Natural killer cell treated with Interleukin-12 subunit alpha and Interleukin-12 subunit beta and Interleukin-15 and Interleukin-18, amount 100 ng/mL, for 72 hours (primary cell): Measurements from ENCODE around the gene SURF4. TPM values are rescaled to one million over a fixed set of nuclear protein-coding genes. Genes with fewer than 3 reads are reported as not detected.
A peak's percentile ranks its signal among the peaks of the same experiment; 100 is the strongest.
"Not testable (repeated sequence)": the region's sequence is repeated elsewhere in the genome, so short reads cannot be mapped to it uniquely, and the experiment has no call there.

ENCODE experiments used
- ATAC-seq, 2 donors: fragments of 150-1000 bp; cut with Tn5 transposase in 1 of 2; sonication (Bioruptor Pico), chemical (Tn5 transposase) in 1 of 2; 2 replicates each; pipeline ENCODE4 v1.10.0; 2021
- DNase-seq: peaks from one replicate; pipeline ENCODE4 v3.0.0; 2022; ENCODE audit warnings: low spot score
- H3K27ac Mint-ChIP-seq, 2 donors: 1 replicate in 1 of 2; 2 replicates in 1 of 2; pipeline ENCODE4 v1.8.0; 2022; ENCODE audit warnings: mixed read lengths in 2 of 2, mild to moderate bottlenecking in 1 of 2, moderate library complexity in 1 of 2
- H3K27me3 Mint-ChIP-seq, 2 donors: 1 replicate in 1 of 2; 2 replicates in 1 of 2; pipeline ENCODE4 v1.8.0; 2022; ENCODE audit warnings: mixed read lengths in 2 of 2
- H3K36me3 Mint-ChIP-seq: one replicate; pipeline ENCODE4 v1.8.0; 2022; ENCODE audit warnings: mixed read lengths
- H3K4me1 Mint-ChIP-seq, 2 donors: 1 replicate in 1 of 2; 2 replicates in 1 of 2; pipeline ENCODE4 v1.8.0; 2022; ENCODE audit warnings: low read depth in 2 of 2, mixed read lengths in 2 of 2, mild to moderate bottlenecking in 1 of 2
- H3K4me3 Mint-ChIP-seq: one replicate; pipeline ENCODE4 v1.8.0; 2022; ENCODE audit warnings: mixed read lengths
- H3K9me3 Mint-ChIP-seq: 2 replicates; pipeline ENCODE4 v1.8.0; 2022; ENCODE audit warnings: mixed read lengths
- total RNA-seq, 2 donors: library from RNA; stranded (reverse); gene quantifications; one replicate each; pipeline ENCODE4 v1.2.3, GENCODE V29; 2022

The SURF4 gene
- total RNA-seq, 2 donors from 2014 or later, result 390 to 433 TPM

DNA sequence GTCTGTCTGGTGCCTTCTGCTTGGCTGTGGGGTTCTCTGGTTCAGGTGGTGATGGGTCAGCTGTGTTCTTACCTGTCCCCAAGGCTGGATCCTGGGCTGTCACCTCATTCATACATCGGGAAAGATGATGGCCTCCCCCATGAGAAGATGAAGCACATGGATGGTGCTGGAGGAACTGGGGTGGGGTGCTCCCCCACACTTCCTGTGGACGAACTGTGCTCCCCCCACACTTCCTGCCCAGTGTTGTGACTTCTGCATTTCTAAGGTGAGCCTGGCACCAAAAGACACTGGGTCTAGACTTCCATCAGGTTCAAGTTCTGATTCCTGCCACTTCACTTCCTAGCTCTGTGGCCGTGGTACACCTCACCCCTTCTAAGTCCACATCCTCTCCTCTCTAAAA, 35.6 kb downstream of the SURF4 start:
- no peaks in the 10 kb centered on the region for H3K27me3 Mint-ChIP-seq
- H3K36me3 Mint-ChIP-seq, result peaks cover 6% of the 10 kb centered on the region
- H3K4me3 Mint-ChIP-seq, result peak overlapping the region; percentile 56
- ATAC-seq, result no peak
- peaks cover 41 to 45% of the 10 kb centered on the region in 2 donors for H3K4me1 Mint-ChIP-seq
- H3K27ac Mint-ChIP-seq, result peak overlapping the region; percentile 74 to 86
- DNase-seq, result no peak
- H3K9me3 Mint-ChIP-seq, result no peaks in the 10 kb centered on the region

DNA sequence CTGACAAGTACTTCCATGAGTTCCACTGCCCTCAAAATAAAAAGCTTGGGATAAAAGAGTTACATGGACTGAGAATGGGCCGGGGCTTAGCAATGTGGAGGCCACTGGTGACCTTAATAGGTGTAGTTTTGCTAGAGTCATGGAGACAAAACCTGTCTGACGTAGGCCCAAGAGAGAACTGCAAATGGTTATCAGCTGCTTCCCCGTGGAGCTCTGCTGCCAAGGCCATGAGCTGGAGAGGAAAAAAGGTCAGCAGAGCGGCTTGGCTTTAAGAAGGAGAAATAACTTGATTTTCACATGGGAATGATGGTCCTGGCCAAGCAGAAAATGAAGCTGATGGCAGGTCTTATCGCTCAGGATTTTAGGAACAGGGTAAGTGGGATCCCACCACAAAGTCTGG, 36.2 kb downstream of the SURF4 start:
- Mint-ChIP-seq H3K4me3 (peak overlapping the region; percentile 5), H3K27ac (peak overlapping the region; percentile 74 to 86), H3K36me3 (peaks cover 6% of the 10 kb centered on the region), H3K9me3 (no peaks in the 10 kb centered on the region), H3K27me3 (no peaks in the 10 kb centered on the region), H3K4me1 (peaks cover 41 to 52% of the 10 kb centered on the region in 2 donors)
- no peak for DNase-seq
- no peak for ATAC-seq

- peaks cover 6% of the 10 kb centered on the region for H3K36me3 Mint-ChIP-seq
- peak within 1 kb of the TSS; percentile 87 for H3K4me3 Mint-ChIP-seq
- DNase-seq (peak; percentile 95), ATAC-seq (peak; percentile 97)
- H3K4me1 Mint-ChIP-seq, result peaks cover 38 to 47% of the 10 kb centered on the region in 2 donors
- H3K9me3 Mint-ChIP-seq, result no peaks in the 10 kb centered on the region
- H3K27me3 Mint-ChIP-seq, result no peaks in the 10 kb centered on the region
- peak within 1 kb of the TSS; percentile 82 to 85 for H3K27ac Mint-ChIP-seq
Measured at GRCh38 chr9:133335924-133336811, 39.7 kb downstream of the SURF4 start, which contains the start of gene SURF6. SURF6 (minus strand) TSS chr9:133336188; CDS start chr9:133336132, 56 bp downstream.

GRCh38 chr9:133334888-133335287, 41.0 kb downstream of the SURF4 start:
- not testable (repeated sequence) for ATAC-seq
- H3K36me3 Mint-ChIP-seq, result peaks cover 11% of the 10 kb centered on the region

GRCh38 chr9:133334161-133334560, 41.7 kb downstream of the SURF4 start:
- Mint-ChIP-seq H3K27me3 (no peaks in the 10 kb centered on the region), H3K27ac (peak overlapping the region in 1 of 2 donors; percentile 45), H3K9me3 (no peaks in the 10 kb centered on the region), H3K4me1 (peaks cover 19 to 28% of the 10 kb centered on the region in 2 donors), H3K4me3 (peak overlapping the region; percentile 87), H3K36me3 (peaks cover 11% of the 10 kb centered on the region)
- ATAC-seq (no peak), DNase-seq (no peak)

More at GRCh38 chr9:133334888-133335287, 41.0 kb downstream of the SURF4 start:
- H3K4me3 Mint-ChIP-seq, result peak overlapping the region; percentile 87
- H3K27me3 Mint-ChIP-seq, H3K9me3 Mint-ChIP-seq, DNase-seq: not testable (repeated sequence)
- peaks cover 25 to 35% of the 10 kb centered on the region in 2 donors for H3K4me1 Mint-ChIP-seq
- H3K27ac Mint-ChIP-seq, result peak overlapping the region; percentile 82 to 85

- Mint-ChIP-seq H3K36me3 (peaks cover 5% of the 10 kb centered on the region), H3K4me1 (peaks cover 14 to 27% of the 10 kb centered on the region in 2 donors), H3K9me3 (no peaks in the 10 kb centered on the region), H3K27ac (peak overlapping the region in 1 of 2 donors; percentile 45), H3K4me3 (no peak overlapping the region), H3K27me3 (no peaks in the 10 kb centered on the region)
- DNase-seq (no peak), ATAC-seq (no peak)
Measured at GRCh38 chr9:133333566-133333965, 42.3 kb downstream of the SURF4 start.

- DNase-seq, result no peak
- Mint-ChIP-seq H3K27me3 (no peaks in the 10 kb centered on the region), H3K36me3 (peaks cover 5% of the 10 kb centered on the region), H3K4me3 (no peak overlapping the region), H3K27ac (no peak overlapping the region), H3K4me1 (peaks cover 14 to 29% of the 10 kb centered on the region in 2 donors), H3K9me3 (no peaks in the 10 kb centered on the region)
- no peak for ATAC-seq
Measured at GRCh38 chr9:133333011-133333410, 42.8 kb downstream of the SURF4 start.

GRCh38 chr9:133332381-133332730, 43.5 kb downstream of the SURF4 start:
- H3K4me1 Mint-ChIP-seq, result peaks cover 11 to 29% of the 10 kb centered on the region in 2 donors
- peaks cover 5% of the 10 kb centered on the region for H3K36me3 Mint-ChIP-seq
- ATAC-seq (no peak), DNase-seq (no peak)
- H3K4me3 Mint-ChIP-seq, result no peak overlapping the region
- H3K27ac Mint-ChIP-seq, result no peak overlapping the region
- no peaks in the 10 kb centered on the region for H3K27me3 Mint-ChIP-seq
- H3K9me3 Mint-ChIP-seq, result no peaks in the 10 kb centered on the region

- Mint-ChIP-seq H3K4me1 (peaks cover 11 to 29% of the 10 kb centered on the region in 2 donors), H3K27ac (no peak overlapping the region), H3K36me3 (peaks cover 5% of the 10 kb centered on the region), H3K4me3 (no peak overlapping the region), H3K9me3 (no peaks in the 10 kb centered on the region), H3K27me3 (no peaks in the 10 kb centered on the region)
- ATAC-seq, result no peak
- no peak for DNase-seq
Measured at GRCh38 chr9:133331641-133332380, 44.0 kb downstream of the SURF4 start.

DNA sequence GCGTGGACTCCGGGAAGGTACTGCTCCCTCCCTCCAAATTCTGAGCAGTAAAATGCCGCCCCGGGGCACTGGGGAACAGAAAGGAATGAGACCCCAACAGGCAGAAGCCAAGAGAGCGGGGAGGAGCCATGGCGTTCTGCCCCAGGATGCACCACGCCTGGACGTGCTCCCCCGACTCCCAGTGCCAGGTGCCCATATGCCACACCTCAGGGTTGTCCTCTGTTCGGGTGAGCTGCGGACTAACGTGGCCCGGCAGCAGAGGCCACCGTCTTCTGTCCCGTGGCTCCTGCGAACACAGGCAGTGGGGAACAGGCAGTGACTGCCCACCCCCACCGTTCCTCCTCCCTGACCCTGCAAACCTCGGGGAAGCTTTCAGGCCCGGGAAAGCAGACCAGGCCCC, 44.6 kb downstream of the SURF4 start:
- H3K4me1 Mint-ChIP-seq, result peaks cover 11 to 28% of the 10 kb centered on the region in 2 donors
- ATAC-seq (no peak), DNase-seq (no peak)
- H3K9me3 Mint-ChIP-seq, result no peaks in the 10 kb centered on the region
- H3K36me3 Mint-ChIP-seq, result peaks cover 5% of the 10 kb centered on the region
- H3K27ac Mint-ChIP-seq, result no peak overlapping the region
- H3K4me3 Mint-ChIP-seq, result no peak overlapping the region
- no peaks in the 10 kb centered on the region for H3K27me3 Mint-ChIP-seq

DNA sequence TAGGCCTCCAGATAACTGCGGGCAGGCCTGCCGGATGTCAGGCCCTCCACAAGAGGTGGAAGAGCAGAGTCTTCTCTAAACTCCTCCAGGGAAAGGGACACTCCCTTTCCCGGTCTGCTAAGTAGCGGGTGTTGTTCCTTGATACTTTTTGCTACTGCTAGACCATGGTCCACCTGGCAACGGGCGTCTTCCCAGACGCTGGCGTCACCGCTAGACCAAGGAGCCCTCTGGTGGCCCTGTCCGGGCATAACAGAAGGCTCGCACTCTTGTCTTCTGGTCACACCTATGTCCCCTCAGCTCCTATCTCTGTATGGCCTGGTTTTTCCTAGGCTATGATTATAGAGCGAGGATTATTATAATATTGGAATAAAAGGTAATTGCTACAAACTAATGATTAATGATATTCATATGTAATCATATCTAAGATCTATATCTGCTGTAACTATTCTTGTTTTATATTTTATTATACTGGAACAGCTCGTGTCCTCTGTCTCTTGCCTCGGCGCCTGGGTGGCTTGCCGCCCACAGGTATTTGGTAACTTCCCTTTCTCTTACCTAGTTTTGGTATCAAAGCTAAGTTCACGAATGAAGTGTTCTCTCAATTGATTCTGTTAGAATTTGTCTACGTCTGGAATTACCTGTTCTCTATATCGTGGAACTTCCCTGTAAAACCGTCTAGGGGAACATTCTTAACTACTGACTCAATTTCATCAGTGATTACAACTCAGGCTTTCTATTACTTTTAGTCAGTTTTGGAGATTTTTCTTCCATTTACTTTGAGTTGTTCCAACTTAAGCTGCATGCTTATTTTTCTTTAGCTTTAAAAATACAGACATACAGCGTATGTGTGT, 46.3 kb downstream of the SURF4 start:
- H3K27me3 Mint-ChIP-seq, H3K9me3 Mint-ChIP-seq, H3K36me3 Mint-ChIP-seq, H3K27ac Mint-ChIP-seq, DNase-seq, ATAC-seq, H3K4me3 Mint-ChIP-seq: not testable (repeated sequence)
- H3K4me1 Mint-ChIP-seq, result peaks cover 8 to 12% of the 10 kb centered on the region in 2 donors

GRCh38 chr9:133327834-133328484, 47.9 kb downstream of the SURF4 start:
- H3K4me1 Mint-ChIP-seq, result peaks cover 3 to 6% of the 10 kb centered on the region in 2 donors
- DNase-seq (no peak), ATAC-seq (no peak)
- H3K27ac Mint-ChIP-seq, result no peak overlapping the region
- no peak overlapping the region for H3K4me3 Mint-ChIP-seq
- peaks cover 5% of the 10 kb centered on the region for H3K36me3 Mint-ChIP-seq
- H3K9me3 Mint-ChIP-seq, result no peaks in the 10 kb centered on the region
- H3K27me3 Mint-ChIP-seq, result no peaks in the 10 kb centered on the region

- H3K27ac Mint-ChIP-seq, H3K9me3 Mint-ChIP-seq, H3K27me3 Mint-ChIP-seq, H3K4me1 Mint-ChIP-seq, H3K36me3 Mint-ChIP-seq, H3K4me3 Mint-ChIP-seq, DNase-seq, ATAC-seq: not testable (repeated sequence)
Measured at GRCh38 chr9:133327021-133327420, 48.8 kb downstream of the SURF4 start.
